Fibroblast of mammary gland (primary cell): ENCODE results near the gene LRRC8A.

Experiments used
- DNase-seq: peaks from one replicate; pipeline ENCODE4 v3.0.0-alpha.2; 2010; ENCODE audit warnings: low read depth
- H3K4me3 ChIP-seq: 2 replicates; pipeline ENCODE4 v1.5.1; 2011; ENCODE audit warnings: low read depth, mild to moderate bottlenecking, low read length, moderate library complexity; ENCODE audit not compliant: control insufficient read depth
- TF ChIP-seq, protein P1 (sequence below): conservative IDR thresholded peaks from 2 replicates; pipeline ENCODE4 v1.5.1; 2011; ENCODE audit warnings: low read depth, low read length, inconsistent platforms; ENCODE audit not compliant: control insufficient read depth, insufficient read depth

The LRRC8A gene

DNA sequence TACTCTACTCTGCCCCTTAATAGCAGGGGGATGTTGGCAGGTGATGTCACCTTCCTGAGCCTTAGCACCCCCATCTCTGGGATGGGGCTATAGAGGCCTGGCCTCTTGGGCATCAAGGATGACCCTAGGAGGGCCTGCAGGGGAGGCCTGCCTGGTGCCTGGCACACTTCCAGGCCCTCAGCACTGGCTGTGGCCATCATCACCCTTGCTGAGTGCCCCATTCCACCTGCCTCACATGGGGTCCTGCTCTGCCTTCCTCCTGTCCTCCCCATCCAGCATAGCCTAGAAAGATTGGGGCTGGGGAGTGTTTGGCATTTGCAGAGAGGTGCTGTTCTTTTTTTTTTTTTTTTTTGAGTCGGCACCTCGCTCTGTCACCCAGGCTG, 21.1 kb downstream of the LRRC8A start:
- no peak for DNase-seq
- no peak overlapping the region for H3K4me3 ChIP-seq
- TF ChIP-seq, protein P1, sequence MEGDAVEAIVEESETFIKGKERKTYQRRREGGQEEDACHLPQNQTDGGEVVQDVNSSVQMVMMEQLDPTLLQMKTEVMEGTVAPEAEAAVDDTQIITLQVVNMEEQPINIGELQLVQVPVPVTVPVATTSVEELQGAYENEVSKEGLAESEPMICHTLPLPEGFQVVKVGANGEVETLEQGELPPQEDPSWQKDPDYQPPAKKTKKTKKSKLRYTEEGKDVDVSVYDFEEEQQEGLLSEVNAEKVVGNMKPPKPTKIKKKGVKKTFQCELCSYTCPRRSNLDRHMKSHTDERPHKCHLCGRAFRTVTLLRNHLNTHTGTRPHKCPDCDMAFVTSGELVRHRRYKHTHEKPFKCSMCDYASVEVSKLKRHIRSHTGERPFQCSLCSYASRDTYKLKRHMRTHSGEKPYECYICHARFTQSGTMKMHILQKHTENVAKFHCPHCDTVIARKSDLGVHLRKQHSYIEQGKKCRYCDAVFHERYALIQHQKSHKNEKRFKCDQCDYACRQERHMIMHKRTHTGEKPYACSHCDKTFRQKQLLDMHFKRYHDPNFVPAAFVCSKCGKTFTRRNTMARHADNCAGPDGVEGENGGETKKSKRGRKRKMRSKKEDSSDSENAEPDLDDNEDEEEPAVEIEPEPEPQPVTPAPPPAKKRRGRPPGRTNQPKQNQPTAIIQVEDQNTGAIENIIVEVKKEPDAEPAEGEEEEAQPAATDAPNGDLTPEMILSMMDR, result no peak

DNA sequence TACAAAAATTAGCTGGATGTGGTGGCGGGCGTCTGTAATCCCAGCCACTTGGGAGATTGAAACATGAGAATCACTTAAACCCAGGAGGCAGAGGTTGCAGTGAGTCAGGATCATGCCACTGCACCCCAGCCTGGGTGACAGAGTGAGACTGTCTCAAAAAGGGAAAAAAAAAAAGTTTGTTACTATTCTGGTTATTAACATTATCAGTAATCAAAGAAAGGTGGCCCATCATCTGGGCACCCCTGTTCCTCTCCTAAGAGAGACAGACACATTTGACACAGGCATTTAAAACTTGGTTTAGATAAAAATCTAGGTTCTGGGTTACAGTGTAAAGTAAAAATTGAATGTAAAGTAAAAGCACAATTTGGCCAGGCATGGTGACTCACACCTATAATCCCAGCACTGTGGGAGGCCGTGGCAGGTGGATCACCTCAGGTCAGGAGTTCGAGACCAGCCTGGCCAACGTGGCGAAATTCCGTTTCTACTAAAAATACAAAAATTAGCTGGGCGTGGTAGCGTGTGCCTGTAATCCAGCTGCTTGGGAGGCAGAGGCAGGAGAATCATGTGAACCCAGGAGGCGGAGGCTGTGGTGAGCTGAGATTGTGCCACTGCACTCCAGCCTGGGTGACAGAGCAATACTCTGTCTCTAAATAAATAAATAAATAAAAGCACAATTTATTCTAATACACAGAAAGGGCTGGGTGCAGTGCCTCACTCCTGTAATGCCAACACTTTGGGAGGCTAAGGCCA, 22.1 kb downstream of the LRRC8A start:
- no peak overlapping the region for H3K4me3 ChIP-seq
- TF ChIP-seq, protein P1, result no peak
- peak; percentile 42 for DNase-seq

DNA sequence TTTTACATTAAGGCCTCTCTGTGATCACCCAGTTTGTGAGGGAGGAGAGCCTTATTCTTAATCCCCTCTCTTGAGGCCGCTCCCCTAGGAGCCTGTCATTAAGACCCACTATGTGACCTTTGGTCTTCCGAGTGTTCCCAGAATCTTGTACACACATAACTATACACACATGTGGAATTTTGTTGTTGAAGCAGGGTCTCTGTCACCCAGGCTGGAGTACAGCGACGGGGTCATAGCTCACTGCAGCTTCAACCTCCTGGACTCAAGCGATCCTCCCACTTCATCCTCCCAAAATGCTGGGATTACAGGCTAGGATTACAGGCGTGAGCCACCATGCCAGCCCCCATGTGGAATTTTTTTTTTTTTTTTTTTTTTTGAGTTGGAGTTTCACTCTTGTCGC, 24.0 kb downstream of the LRRC8A start:
- DNase-seq, result no peak
- H3K4me3 ChIP-seq, result no peak overlapping the region
- TF ChIP-seq, protein P1, result no peak

DNA sequence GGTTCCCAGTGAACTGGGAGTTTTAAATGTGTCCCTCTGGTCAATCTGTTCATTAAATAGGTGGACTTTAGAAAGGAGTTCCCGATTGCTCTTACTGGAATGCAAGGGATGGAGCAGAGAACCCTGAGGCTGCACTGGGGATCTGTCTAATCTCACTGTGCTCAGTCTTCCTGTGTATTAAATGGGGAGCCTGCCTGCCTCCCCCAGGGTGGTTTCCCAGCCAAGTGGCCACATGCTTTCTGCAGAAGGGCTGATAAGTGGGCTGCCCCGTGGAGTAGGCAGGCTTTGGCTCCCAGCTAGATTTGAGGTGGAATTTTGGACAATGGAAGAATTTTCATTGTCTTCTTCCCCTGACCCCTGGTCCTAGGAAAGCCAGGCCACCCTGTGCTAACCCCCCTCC, 24.8 kb downstream of the LRRC8A start:
- no peak for DNase-seq
- TF ChIP-seq, protein P1, result no peak
- H3K4me3 ChIP-seq, result no peak overlapping the region

DNA sequence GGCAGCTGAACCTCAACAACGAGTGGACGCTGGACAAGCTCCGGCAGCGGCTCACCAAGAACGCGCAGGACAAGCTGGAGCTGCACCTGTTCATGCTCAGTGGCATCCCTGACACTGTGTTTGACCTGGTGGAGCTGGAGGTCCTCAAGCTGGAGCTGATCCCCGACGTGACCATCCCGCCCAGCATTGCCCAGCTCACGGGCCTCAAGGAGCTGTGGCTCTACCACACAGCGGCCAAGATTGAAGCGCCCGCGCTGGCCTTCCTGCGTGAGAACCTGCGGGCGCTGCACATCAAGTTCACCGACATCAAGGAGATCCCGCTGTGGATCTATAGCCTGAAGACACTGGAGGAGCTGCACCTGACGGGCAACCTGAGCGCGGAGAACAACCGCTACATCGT, 26.4 kb downstream of the LRRC8A start:
- TF ChIP-seq, protein P1, result no peak
- H3K4me3 ChIP-seq, result no peak overlapping the region
- DNase-seq, result no peak

DNA sequence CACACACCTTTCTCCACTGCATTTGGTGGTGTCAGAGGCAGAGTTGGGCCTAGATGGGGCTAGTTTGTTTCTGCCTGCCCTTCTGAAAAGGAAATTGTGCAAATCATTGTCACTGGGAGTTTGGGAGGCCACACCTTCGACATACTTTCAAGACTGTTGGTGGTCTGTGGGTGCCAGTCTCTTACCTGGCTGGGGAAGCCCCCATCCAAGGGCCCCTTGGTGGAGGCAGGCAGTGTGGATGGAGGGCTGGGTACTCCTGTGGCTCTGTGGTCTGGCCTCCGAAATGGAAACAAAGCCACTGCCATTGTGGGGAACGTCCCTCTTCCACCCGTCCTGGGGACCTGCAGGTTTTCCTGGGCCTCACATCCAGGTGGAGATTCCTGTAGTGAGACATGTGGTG, 27.9 kb downstream of the LRRC8A start:
- H3K4me3 ChIP-seq, result no peak overlapping the region
- TF ChIP-seq, protein P1, result no peak
- no peak for DNase-seq
